ENCODE data around the gene NCKIPSD.

The NCKIPSD gene

GRCh38 chr3:48639944-48640606, 45.6 kb downstream of the NCKIPSD start:
- Histone ChIP-seq H3K4me3 (ENCODE audit: low read length) (no peak overlapping the region), H2AFZ (ENCODE audit: low read depth, low read length) (no peak overlapping the region)

GRCh38 chr3:48637305-48637704, 48.4 kb downstream of the NCKIPSD start:
- TF ChIP-seq CTCF (IDR thresholded peaks at IDR 0.05; ENCODE audit: low read depth, low read length) (0 out of 2 replicates have a peak, but pooled peaks have one; percentile 6), EZH2phosphoT487 (IDR thresholded peaks at IDR 0.05; ENCODE audit: low read depth) (no peak)
- no peak overlapping the region for H2AFZ ChIP-seq (ENCODE audit: low read depth, low read length)
- no peak overlapping the region for H3K4me2 ChIP-seq (ENCODE audit: low read length)
- H4K20me1 ChIP-seq (ENCODE audit: insufficient read depth, low read length), result peaks cover 9% of the 10 kb centered on the region; the same call in 1 of the 2 replicates
- no peak overlapping the region for H3K9ac ChIP-seq (ENCODE audit: low read length)
- H3K36me3 ChIP-seq (replicated peaks; ENCODE audit: low read depth, low read length), result peaks cover 5% of the 10 kb centered on the region
- H3K4me3 ChIP-seq (ENCODE audit: low read length), result no peak overlapping the region
- H3K9me3 ChIP-seq (ENCODE audit: insufficient read depth, low read length), result no peaks in the 10 kb centered on the region
- H3K4me1 ChIP-seq (ENCODE audit: low read length), result peaks cover 14% of the 10 kb centered on the region
- no peaks in the 10 kb centered on the region for H3K27me3 ChIP-seq (ENCODE audit: low read depth, low read length)
- 0 out of 2 replicates have a peak, but pooled peaks cover 4% of the 10 kb centered on the region for H3K79me2 ChIP-seq (ENCODE audit: low read length)
- no peak overlapping the region for H3K27ac ChIP-seq (ENCODE audit: low read length)

More at GRCh38 chr3:48639944-48640606, 45.6 kb downstream of the NCKIPSD start:
- Histone ChIP-seq H3K36me3 (replicated peaks; ENCODE audit: low read depth, low read length) (no peaks in the 10 kb centered on the region), H3K4me2 (ENCODE audit: low read length) (no peak overlapping the region), H3K79me2 (ENCODE audit: low read length) (no peaks in the 10 kb centered on the region), H3K9me3 (ENCODE audit: insufficient read depth, low read length) (no peaks in the 10 kb centered on the region), H4K20me1 (ENCODE audit: insufficient read depth, low read length) (no peaks in the 10 kb centered on the region), H3K27ac (ENCODE audit: low read length) (no peak overlapping the region), H3K9ac (ENCODE audit: low read length) (no peak overlapping the region), H3K27me3 (ENCODE audit: low read depth, low read length) (no peaks in the 10 kb centered on the region), H3K4me1 (ENCODE audit: low read length) (peaks cover 6% of the 10 kb centered on the region)
- TF ChIP-seq CTCF (IDR thresholded peaks at IDR 0.05; ENCODE audit: low read depth, low read length) (no peak), EZH2phosphoT487 (IDR thresholded peaks at IDR 0.05; ENCODE audit: low read depth) (no peak)

GRCh38 chr3:48636149-48636655, 49.5 kb downstream of the NCKIPSD start:
- Histone ChIP-seq H3K27ac (ENCODE audit: low read length) (no peak overlapping the region), H4K20me1 (ENCODE audit: insufficient read depth, low read length) (peaks cover 9% of the 10 kb centered on the region; the same call in 1 of the 2 replicates), H3K9me3 (ENCODE audit: insufficient read depth, low read length) (no peaks in the 10 kb centered on the region), H2AFZ (ENCODE audit: low read depth, low read length) (peak overlapping the region; percentile 55; the same call in 1 of the 2 replicates), H3K79me2 (ENCODE audit: low read length) (0 out of 2 replicates have a peak, but pooled peaks cover 4% of the 10 kb centered on the region), H3K36me3 (replicated peaks; ENCODE audit: low read depth, low read length) (peaks cover 5% of the 10 kb centered on the region), H3K27me3 (ENCODE audit: low read depth, low read length) (no peaks in the 10 kb centered on the region), H3K4me3 (ENCODE audit: low read length) (peak overlapping the region; percentile 89), H3K4me1 (ENCODE audit: low read length) (peaks cover 14% of the 10 kb centered on the region), H3K9ac (ENCODE audit: low read length) (peak overlapping the region; percentile 65), H3K4me2 (ENCODE audit: low read length) (peak overlapping the region; percentile 80)
- no peak for TF ChIP-seq CTCF (IDR thresholded peaks at IDR 0.05; ENCODE audit: low read depth, low read length)
- TF ChIP-seq EZH2phosphoT487 (IDR thresholded peaks at IDR 0.05; ENCODE audit: low read depth), result no peak

- no peak for TF ChIP-seq EZH2phosphoT487 (IDR thresholded peaks at IDR 0.05; ENCODE audit: low read depth)
- TF ChIP-seq CTCF (IDR thresholded peaks at IDR 0.05; ENCODE audit: low read depth, low read length), result peak; percentile 81
- Histone ChIP-seq H3K36me3 (replicated peaks; ENCODE audit: low read depth, low read length) (peaks cover 8% of the 10 kb centered on the region), H2AFZ (ENCODE audit: low read depth, low read length) (peak within 1 kb of the TSS; percentile 55; the same call in 1 of the 2 replicates), H4K20me1 (ENCODE audit: insufficient read depth, low read length) (peaks cover 9% of the 10 kb centered on the region; the same call in 1 of the 2 replicates), H3K79me2 (ENCODE audit: low read length) (0 out of 2 replicates have a peak, but pooled peaks cover 4% of the 10 kb centered on the region), H3K27me3 (ENCODE audit: low read depth, low read length) (no peaks in the 10 kb centered on the region), H3K9ac (ENCODE audit: low read length) (peak within 1 kb of the TSS; percentile 83), H3K4me3 (ENCODE audit: low read length) (peak within 1 kb of the TSS; percentile 89), H3K27ac (ENCODE audit: low read length) (peak within 1 kb of the TSS; percentile 30; the same call in 1 of the 2 replicates), H3K4me1 (ENCODE audit: low read length) (peaks cover 14% of the 10 kb centered on the region), H3K4me2 (ENCODE audit: low read length) (peak within 1 kb of the TSS; percentile 80), H3K9me3 (ENCODE audit: insufficient read depth, low read length) (no peaks in the 10 kb centered on the region)
These were observed 50.3 kb downstream of the NCKIPSD start, which contains the start of gene SLC26A6 for GRCh38 chr3:48635222-48636021. Gene SLC26A6 (minus strand): TSS chr3:48635461. CDS start chr3:48635393, 68 bp downstream.
